HEK293 (cell line): Measurements from ENCODE around the gene PLEKHF1.

Experiments
- IKZF3 ChIP-seq: fragments of 450-650 bp; IDR thresholded peaks from 2 replicates; pipeline ENCODE4 v1.5.0; 2018; ENCODE audit warnings: missing biosample characterization, mild to moderate bottlenecking, missing genetic modification characterization, moderate library complexity
- KLF9 ChIP-seq: fragments of 450-650 bp; formaldehyde crosslinking; IDR thresholded peaks from 2 replicates; pipeline ENCODE4 v1.5.1; 2016; ENCODE audit warnings: missing biosample characterization, missing genetic modification characterization, low read depth
- MZF1 ChIP-seq: fragments of 450-650 bp; formaldehyde crosslinking; IDR thresholded peaks from 2 replicates; pipeline ENCODE4 v1.5.1; 2017; ENCODE audit warnings: missing biosample characterization, missing genetic modification characterization, borderline replicate concordance
- PRDM2 ChIP-seq: fragments of 450-650 bp; formaldehyde crosslinking; IDR thresholded peaks from 2 replicates; pipeline ENCODE4 v1.5.1; 2016; ENCODE audit warnings: missing biosample characterization, missing genetic modification characterization, borderline replicate concordance
- RBAK ChIP-seq: fragments of 450-650 bp; formaldehyde crosslinking; IDR thresholded peaks from 2 replicates; pipeline ENCODE4 v1.5.1; 2016; ENCODE audit warnings: missing biosample characterization, missing genetic modification characterization
- SETDB1 ChIP-seq: IDR thresholded peaks from one replicate; pipeline ENCODE4 v1.6.1; 2017; ENCODE audit warnings: mild to moderate bottlenecking, low read length, moderate library complexity, mixed read lengths; ENCODE audit not compliant: insufficient read length
- SP7 ChIP-seq: fragments of 450-650 bp; formaldehyde crosslinking; IDR thresholded peaks from 2 replicates; pipeline ENCODE4 v1.5.1; 2016; ENCODE audit warnings: missing biosample characterization, missing genetic modification characterization
- YY2 ChIP-seq: fragments of 450-650 bp; formaldehyde crosslinking; IDR thresholded peaks from 2 replicates; pipeline ENCODE4 v1.5.1; 2016; ENCODE audit warnings: missing biosample characterization, missing genetic modification characterization
- ZBTB48 ChIP-seq: fragments of 450-650 bp; formaldehyde crosslinking; IDR thresholded peaks from 2 replicates; pipeline ENCODE4 v1.5.1; 2016; ENCODE audit warnings: missing biosample characterization, missing genetic modification characterization
- ZBTB7A ChIP-seq: fragments of 450-650 bp; formaldehyde crosslinking; IDR thresholded peaks from 2 replicates; pipeline ENCODE4 v1.5.1; 2016; ENCODE audit warnings: low read depth, missing biosample characterization, missing genetic modification characterization
- ZIC2 ChIP-seq: fragments of 450-650 bp; formaldehyde crosslinking; IDR thresholded peaks from 2 replicates; pipeline ENCODE4 v1.5.1; 2016; ENCODE audit warnings: missing biosample characterization, missing genetic modification characterization
- ZNF146 ChIP-seq: fragments of 450-650 bp; formaldehyde crosslinking; IDR thresholded peaks from 2 replicates; pipeline ENCODE4 v1.5.1; 2016; ENCODE audit warnings: missing biosample characterization, missing genetic modification characterization
- ZNF175 ChIP-seq: fragments of 450-650 bp; formaldehyde crosslinking; IDR thresholded peaks from 2 replicates; pipeline ENCODE4 v1.5.1; 2016; ENCODE audit warnings: missing biosample characterization, missing genetic modification characterization
- ZNF311 ChIP-seq: fragments of 450-650 bp; formaldehyde crosslinking; IDR thresholded peaks from 2 replicates; pipeline ENCODE4 v1.5.1; 2017; ENCODE audit warnings: missing biosample characterization, missing genetic modification characterization, borderline replicate concordance
- ZNF510 ChIP-seq: fragments of 450-650 bp; formaldehyde crosslinking; IDR thresholded peaks from 2 replicates; pipeline ENCODE4 v1.5.1; 2018; ENCODE audit warnings: mild to moderate bottlenecking, missing genetic modification characterization, missing biosample characterization; ENCODE audit not compliant: insufficient replicate concordance
- ZNF513 ChIP-seq: fragments of 450-650 bp; IDR thresholded peaks from 2 replicates; pipeline ENCODE4 v1.5.1; 2018; ENCODE audit warnings: missing biosample characterization, missing genetic modification characterization
- ZNF544 ChIP-seq: fragments of 450-650 bp; formaldehyde crosslinking; IDR thresholded peaks from 2 replicates; pipeline ENCODE4 v1.5.0; 2017; ENCODE audit warnings: missing biosample characterization, missing genetic modification characterization
- ZNF596 ChIP-seq: fragments of 450-650 bp; IDR thresholded peaks from 2 replicates; pipeline ENCODE4 v1.5.0; 2018; ENCODE audit warnings: missing biosample characterization, mild to moderate bottlenecking, missing genetic modification characterization, moderate library complexity
- ZNF629 ChIP-seq: fragments of 450-650 bp; formaldehyde crosslinking; IDR thresholded peaks from 2 replicates; pipeline ENCODE4 v1.5.1; 2017; ENCODE audit warnings: missing biosample characterization, missing genetic modification characterization
- ZSCAN30 ChIP-seq: fragments of 450-650 bp; IDR thresholded peaks from 2 replicates; pipeline ENCODE4 v1.5.1; 2018; ENCODE audit warnings: missing biosample characterization, mild to moderate bottlenecking, missing genetic modification characterization, moderate library complexity
- TF ChIP-seq, protein P1 (sequence below): fragments of 450-650 bp; formaldehyde crosslinking; IDR thresholded peaks from 2 replicates; pipeline ENCODE4 v1.5.1; 2016; ENCODE audit warnings: missing biosample characterization, missing genetic modification characterization
- TF ChIP-seq, protein P2 (sequence below): fragments of 450-650 bp; formaldehyde crosslinking; IDR thresholded peaks from 2 replicates; pipeline ENCODE4 v1.5.0; 2017; ENCODE audit warnings: missing biosample characterization, missing genetic modification characterization, borderline replicate concordance
- TF ChIP-seq, protein P3 (sequence below): fragments of 450-650 bp; formaldehyde crosslinking; IDR thresholded peaks from 2 replicates; pipeline ENCODE4 v1.5.1; 2016; ENCODE audit warnings: missing biosample characterization, missing genetic modification characterization

Gene PLEKHF1

GRCh38 chr19:29671393-29672160 lies 6.3 kb downstream of the PLEKHF1 start (continued):
- no peak for TF ChIP-seq YY2
- TF ChIP-seq MZF1 (tag by site-specific recombination), result no peak
- TF ChIP-seq, protein P1, sequence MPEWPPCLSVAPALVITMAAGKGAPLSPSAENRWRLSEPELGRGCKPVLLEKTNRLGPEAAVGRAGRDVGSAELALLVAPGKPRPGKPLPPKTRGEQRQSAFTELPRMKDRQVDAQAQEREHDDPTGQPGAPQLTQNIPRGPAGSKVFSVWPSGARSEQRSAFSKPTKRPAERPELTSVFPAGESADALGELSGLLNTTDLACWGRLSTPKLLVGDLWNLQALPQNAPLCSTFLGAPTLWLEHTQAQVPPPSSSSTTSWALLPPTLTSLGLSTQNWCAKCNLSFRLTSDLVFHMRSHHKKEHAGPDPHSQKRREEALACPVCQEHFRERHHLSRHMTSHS, result no peak
- no peak for TF ChIP-seq ZNF175 (tag by site-specific recombination)
- no peak for TF ChIP-seq ZBTB7A (tag by site-specific recombination)
- TF ChIP-seq SETDB1, result no peak
- TF ChIP-seq, protein P2, sequence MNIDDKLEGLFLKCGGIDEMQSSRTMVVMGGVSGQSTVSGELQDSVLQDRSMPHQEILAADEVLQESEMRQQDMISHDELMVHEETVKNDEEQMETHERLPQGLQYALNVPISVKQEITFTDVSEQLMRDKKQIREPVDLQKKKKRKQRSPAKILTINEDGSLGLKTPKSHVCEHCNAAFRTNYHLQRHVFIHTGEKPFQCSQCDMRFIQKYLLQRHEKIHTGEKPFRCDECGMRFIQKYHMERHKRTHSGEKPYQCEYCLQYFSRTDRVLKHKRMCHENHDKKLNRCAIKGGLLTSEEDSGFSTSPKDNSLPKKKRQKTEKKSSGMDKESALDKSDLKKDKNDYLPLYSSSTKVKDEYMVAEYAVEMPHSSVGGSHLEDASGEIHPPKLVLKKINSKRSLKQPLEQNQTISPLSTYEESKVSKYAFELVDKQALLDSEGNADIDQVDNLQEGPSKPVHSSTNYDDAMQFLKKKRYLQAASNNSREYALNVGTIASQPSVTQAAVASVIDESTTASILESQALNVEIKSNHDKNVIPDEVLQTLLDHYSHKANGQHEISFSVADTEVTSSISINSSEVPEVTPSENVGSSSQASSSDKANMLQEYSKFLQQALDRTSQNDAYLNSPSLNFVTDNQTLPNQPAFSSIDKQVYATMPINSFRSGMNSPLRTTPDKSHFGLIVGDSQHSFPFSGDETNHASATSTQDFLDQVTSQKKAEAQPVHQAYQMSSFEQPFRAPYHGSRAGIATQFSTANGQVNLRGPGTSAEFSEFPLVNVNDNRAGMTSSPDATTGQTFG, result peak; percentile 76; the same call in 1 of the 2 replicates
- no peak for TF ChIP-seq KLF9 (tag by site-specific recombination)
- no peak for TF ChIP-seq SP7 (tag by site-specific recombination)
- no peak for TF ChIP-seq ZNF510
- no peak for TF ChIP-seq RBAK (tag by site-specific recombination)
- TF ChIP-seq IKZF3 (tag by site-specific recombination), result no peak
- no peak for TF ChIP-seq ZSCAN30
- peak; percentile 90; the same call in 1 of the 2 replicates for TF ChIP-seq ZNF544 (tag by site-specific recombination)
- TF ChIP-seq PRDM2 (tag by site-specific recombination), result no peak
- TF ChIP-seq, protein P3, sequence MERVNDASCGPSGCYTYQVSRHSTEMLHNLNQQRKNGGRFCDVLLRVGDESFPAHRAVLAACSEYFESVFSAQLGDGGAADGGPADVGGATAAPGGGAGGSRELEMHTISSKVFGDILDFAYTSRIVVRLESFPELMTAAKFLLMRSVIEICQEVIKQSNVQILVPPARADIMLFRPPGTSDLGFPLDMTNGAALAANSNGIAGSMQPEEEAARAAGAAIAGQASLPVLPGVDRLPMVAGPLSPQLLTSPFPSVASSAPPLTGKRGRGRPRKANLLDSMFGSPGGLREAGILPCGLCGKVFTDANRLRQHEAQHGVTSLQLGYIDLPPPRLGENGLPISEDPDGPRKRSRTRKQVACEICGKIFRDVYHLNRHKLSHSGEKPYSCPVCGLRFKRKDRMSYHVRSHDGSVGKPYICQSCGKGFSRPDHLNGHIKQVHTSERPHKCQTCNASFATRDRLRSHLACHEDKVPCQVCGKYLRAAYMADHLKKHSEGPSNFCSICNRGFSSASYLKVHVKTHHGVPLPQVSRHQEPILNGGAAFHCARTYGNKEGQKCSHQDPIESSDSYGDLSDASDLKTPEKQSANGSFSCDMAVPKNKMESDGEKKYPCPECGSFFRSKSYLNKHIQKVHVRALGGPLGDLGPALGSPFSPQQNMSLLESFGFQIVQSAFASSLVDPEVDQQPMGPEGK (tag by site-specific recombination), result peak; percentile 39; the same call in 1 of the 2 replicates
- no peak for TF ChIP-seq ZIC2 (tag by site-specific recombination)
- no peak for TF ChIP-seq ZNF146
- no peak for TF ChIP-seq ZNF629
- no peak for TF ChIP-seq ZBTB48 (tag by site-specific recombination)
- peak; percentile 94; the same call in 1 of the 2 replicates for TF ChIP-seq ZNF311
- no peak for TF ChIP-seq ZNF596 (tag by site-specific recombination)
- TF ChIP-seq ZNF513 (tag by site-specific recombination), result no peak
